GM19467 (cell line): ENCODE results near the gene COPE.

Experiments used
- ATAC-seq: cut with Tn5 transposase; IDR thresholded peaks from one replicate; pipeline ENCODE4 v1.9.1; 2021; ENCODE audit warnings: mild to moderate bottlenecking, moderate library complexity; ENCODE audit not compliant: unreplicated experiment

Gene COPE

GRCh38 chr19:18868380-18869022 lies 50.7 kb downstream of the COPE start:
- ATAC-seq = no peak

GRCh38 chr19:18867751-18868150 lies 51.4 kb downstream of the COPE start:
- no peak for ATAC-seq

GRCh38 chr19:18867199-18867598 lies 52.0 kb downstream of the COPE start:
- ATAC-seq = no peak

GRCh38 chr19:18866800-18867123 lies 52.4 kb downstream of the COPE start:
- ATAC-seq = no peak

GRCh38 chr19:18865973-18866799 lies 53.0 kb downstream of the COPE start:
- no peak for ATAC-seq

- ATAC-seq = no peak
Observed at GRCh38 chr19:18865106-18865972, 53.8 kb downstream of the COPE start.

GRCh38 chr19:18863843-18864362 lies 55.3 kb downstream of the COPE start:
- no peak for ATAC-seq

GRCh38 chr19:18862976-18863842 lies 56.0 kb downstream of the COPE start:
- no peak for ATAC-seq

- no peak for ATAC-seq
Observed at GRCh38 chr19:18861917-18862316, 57.3 kb downstream of the COPE start.

- ATAC-seq = no peak
Observed at GRCh38 chr19:18861235-18861634, 58.0 kb downstream of the COPE start.

- ATAC-seq = no peak
Observed at GRCh38 chr19:18860725-18861124, 58.5 kb downstream of the COPE start.

- ATAC-seq = no peak
Observed at GRCh38 chr19:18860302-18860700, 58.9 kb downstream of the COPE start.

GRCh38 chr19:18859676-18860301 lies 59.4 kb downstream of the COPE start:
- no peak for ATAC-seq

GRCh38 chr19:18858906-18859646 lies 60.1 kb downstream of the COPE start:
- no peak for ATAC-seq

- no peak for ATAC-seq
Observed at GRCh38 chr19:18857223-18857622, 62.0 kb downstream of the COPE start.

GRCh38 chr19:18856385-18857126 lies 62.6 kb downstream of the COPE start:
- ATAC-seq = no peak

GRCh38 chr19:18855647-18856384 lies 63.4 kb downstream of the COPE start:
- ATAC-seq = no peak

- no peak for ATAC-seq
Observed at GRCh38 chr19:18854982-18855381, 64.2 kb downstream of the COPE start.
